Right lobe of liver (tissue), 4 donors: Measurements from ENCODE around the gene PKLR.

Experiments used
- POLR2A ChIP-seq: fragments of 450-650 bp; IDR thresholded peaks from one replicate; pipeline ENCODE4 v1.6.1; 2017; ENCODE audit warnings: antibody characterized with exemption, mild to moderate bottlenecking
- TF ChIP-seq, protein P1 (sequence below), 4 donors: fragments of 200-600 bp in 3 of 4; fragments of 450-650 bp in 1 of 4; IDR thresholded peaks; one replicate each; pipeline versions ENCODE4 v1.5.1 to v1.8.0; 2016 to 2022; ENCODE audit warnings: antibody characterized with exemption in 4 of 4, mild to moderate bottlenecking in 2 of 4
- donor health status: DM: no; HTN: no; CAD: no.
- donor health status: DM: no; HTN: no; CAD: no.
- donor health status: DM: no; HTN: yes; CAD: no.

DNA sequence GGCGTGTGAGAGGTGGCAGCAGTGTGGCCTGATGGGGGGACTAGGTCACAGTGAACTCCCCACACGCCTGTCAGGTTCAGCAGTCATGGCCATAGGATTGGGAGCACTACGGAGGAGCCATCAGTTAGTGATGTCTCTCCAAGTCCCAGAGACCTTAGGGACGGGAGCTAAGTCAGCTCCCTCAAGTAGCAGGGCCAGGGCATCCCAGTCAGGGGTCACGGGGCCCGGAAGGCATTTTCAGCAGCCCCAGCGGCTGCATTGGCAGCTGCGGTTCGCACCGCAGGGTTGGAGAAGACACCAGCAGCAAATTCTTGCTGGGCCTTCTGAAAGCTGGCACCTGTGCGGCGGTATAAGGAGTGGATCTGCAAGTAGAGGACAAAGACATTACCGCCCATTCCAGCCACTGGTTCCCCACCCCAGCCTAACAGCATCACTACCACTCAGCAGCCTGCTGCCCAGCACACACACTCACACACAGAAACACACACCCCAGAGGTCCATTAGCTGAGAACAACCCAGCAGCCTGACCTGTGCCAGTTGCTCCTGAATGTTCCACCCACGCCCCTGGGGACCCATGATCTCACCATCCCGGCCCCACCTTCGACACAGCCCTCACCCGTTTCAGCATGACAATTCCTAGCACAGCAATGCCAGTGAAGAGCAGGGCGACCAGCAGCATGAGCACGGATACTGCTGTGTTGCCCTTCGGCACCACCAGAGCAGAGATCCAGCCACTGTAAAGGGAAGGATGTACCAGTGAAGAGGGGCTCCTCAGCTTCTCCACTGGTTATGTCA is 45.0 kb downstream of the PKLR start:
- TF ChIP-seq, protein P1, sequence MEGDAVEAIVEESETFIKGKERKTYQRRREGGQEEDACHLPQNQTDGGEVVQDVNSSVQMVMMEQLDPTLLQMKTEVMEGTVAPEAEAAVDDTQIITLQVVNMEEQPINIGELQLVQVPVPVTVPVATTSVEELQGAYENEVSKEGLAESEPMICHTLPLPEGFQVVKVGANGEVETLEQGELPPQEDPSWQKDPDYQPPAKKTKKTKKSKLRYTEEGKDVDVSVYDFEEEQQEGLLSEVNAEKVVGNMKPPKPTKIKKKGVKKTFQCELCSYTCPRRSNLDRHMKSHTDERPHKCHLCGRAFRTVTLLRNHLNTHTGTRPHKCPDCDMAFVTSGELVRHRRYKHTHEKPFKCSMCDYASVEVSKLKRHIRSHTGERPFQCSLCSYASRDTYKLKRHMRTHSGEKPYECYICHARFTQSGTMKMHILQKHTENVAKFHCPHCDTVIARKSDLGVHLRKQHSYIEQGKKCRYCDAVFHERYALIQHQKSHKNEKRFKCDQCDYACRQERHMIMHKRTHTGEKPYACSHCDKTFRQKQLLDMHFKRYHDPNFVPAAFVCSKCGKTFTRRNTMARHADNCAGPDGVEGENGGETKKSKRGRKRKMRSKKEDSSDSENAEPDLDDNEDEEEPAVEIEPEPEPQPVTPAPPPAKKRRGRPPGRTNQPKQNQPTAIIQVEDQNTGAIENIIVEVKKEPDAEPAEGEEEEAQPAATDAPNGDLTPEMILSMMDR (IDR thresholded peaks at IDR 0.05), result no peak
- TF ChIP-seq POLR2A, result no peak
